HG02798 (cell line): ENCODE results near the gene FZD8.
"Not testable (repeated sequence)": the region's sequence is repeated elsewhere in the genome, so short reads cannot be mapped to it uniquely, and the experiment has no call there.

ENCODE experiments used
- ATAC-seq: cut with Tn5 transposase; IDR thresholded peaks from one replicate; pipeline ENCODE4 v1.9.1; 2021; ENCODE audit warnings: mild to moderate bottlenecking; ENCODE audit not compliant: unreplicated experiment, poor library complexity

FZD8 gene, protein sequence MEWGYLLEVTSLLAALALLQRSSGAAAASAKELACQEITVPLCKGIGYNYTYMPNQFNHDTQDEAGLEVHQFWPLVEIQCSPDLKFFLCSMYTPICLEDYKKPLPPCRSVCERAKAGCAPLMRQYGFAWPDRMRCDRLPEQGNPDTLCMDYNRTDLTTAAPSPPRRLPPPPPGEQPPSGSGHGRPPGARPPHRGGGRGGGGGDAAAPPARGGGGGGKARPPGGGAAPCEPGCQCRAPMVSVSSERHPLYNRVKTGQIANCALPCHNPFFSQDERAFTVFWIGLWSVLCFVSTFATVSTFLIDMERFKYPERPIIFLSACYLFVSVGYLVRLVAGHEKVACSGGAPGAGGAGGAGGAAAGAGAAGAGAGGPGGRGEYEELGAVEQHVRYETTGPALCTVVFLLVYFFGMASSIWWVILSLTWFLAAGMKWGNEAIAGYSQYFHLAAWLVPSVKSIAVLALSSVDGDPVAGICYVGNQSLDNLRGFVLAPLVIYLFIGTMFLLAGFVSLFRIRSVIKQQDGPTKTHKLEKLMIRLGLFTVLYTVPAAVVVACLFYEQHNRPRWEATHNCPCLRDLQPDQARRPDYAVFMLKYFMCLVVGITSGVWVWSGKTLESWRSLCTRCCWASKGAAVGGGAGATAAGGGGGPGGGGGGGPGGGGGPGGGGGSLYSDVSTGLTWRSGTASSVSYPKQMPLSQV

DNA sequence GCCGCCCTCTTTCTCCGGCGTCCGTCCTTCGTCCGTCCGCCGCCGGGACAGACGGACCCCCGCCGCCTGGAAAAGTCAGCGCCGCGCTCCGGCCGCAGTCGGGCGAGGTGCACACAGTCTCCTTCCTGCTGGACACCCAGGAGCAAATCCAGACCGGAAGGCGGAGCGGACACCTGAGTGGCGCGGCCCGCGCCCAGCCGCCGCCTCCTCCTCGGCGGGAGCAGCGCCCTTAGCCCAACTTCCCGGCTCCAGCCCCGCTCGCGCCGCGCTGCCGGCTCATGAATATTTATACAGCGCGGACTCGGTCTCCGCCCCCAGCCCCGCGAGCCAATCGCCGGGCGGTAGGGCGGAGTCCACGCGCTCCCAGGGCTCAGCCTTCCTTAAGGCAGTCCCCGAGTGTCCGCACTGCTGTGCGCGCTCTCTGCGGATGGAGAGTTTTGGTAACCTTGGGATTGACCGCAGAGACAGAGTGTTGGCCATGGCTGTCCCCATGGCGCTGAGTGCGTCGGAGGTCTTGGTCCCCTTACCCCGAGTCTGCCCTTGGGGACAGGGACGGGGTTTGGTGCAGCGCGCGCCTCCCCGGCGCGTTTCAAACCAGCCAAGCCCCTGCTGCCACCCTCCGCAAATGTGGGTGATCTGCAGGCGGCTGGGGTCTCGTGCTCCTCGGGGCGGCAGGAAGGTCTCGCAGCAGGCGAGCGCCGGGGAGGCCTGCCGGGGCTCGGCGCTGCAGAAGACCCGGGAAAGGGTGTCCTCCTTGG is at the start of gene FZD8:
Gene FZD8, minus strand, starts transcription at position 262 of the 758 bp plus-strand sequence. CDS start 867 bp downstream, outside the sequence.
- ATAC-seq: peak; percentile 91

DNA sequence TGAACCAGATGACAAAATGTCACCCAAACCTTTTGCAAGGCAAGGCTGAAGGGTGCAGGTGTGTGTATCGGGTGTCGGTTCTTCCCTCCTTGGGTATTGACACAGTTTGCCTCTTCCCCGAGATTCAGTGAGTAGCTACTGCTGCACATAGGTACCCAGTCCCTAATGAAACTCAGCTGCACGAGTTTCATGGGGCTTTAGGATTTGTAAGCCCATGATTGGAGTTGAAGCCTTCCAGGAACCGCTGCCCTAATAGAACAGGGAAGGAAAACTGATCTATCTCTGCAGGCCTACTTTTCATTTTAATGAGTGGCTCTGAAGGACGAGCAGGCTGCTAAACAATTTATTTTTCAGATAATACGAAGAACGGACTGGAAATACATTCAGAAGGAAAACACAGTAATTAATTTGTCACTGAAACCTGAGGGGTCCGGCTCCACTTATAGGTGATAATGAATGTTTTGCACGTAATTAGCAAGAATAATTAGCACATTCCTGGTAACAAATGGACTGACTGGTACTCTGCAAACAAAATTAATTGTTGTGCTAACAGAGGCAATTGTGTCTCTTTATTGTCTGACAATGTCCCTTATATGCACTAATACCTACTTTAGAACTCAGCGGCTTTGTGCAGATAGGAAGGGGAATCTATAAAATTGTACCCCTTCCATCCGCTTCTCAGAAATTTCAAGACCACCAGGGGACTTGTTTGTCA is 49.6 kb upstream of the FZD8 start:
- no peak for ATAC-seq

DNA sequence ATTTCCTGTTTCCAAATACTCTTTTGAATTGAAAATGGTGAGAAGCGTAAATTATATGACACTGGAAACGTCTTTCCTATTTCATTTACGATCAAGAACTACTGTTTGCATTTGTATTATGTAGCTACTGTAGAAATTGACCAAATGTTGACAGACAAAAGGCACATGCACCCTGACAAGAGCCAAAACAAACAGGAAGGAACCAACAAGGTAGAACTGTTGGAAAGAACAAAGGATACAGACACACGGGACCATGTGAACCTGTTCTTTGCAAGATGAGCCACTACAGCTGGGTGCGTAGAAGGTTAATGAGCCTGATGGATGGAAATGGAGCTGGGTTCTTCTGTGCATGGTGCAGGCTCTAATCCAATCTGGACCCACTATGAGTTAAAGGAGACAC is 48.4 kb upstream of the FZD8 start:
- ATAC-seq: no peak

DNA sequence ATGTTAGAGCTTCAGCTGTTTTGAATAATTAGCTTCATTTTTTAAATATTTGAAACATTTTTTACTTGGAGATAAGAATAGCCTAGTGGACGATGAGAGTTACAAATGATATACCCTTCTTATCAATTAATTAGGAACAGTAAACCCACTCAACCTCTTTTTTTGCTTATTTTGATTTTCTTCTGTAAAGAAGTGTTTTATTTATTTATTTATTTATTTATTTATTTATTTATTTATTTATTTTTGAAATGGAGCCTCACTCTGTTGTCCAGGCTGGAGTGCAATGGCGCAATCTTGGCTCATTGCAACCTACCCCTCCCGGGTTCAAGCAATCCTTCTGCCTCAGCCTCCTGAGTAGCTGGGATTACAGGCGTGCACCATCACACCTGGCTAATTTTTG is 43.8 kb upstream of the FZD8 start:
- ATAC-seq: not testable (repeated sequence)

DNA sequence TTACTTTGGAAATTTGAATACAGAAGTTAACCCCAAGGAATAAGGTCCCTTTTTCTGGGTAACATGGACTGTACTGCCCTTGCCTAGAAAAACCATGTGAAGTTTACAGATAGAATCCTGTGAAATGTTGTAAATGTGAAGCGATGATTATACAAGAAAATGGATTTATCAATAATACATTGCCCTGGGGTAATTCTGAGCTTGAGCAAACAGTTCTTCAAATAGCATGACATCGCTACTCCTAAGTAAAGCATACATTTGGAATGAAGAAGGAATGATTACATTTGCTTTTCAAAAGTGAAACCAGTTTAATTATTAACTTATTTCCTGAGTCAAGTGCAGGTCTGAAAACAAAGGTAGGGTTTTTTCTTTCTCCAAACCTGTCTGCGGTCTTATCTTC is 43.3 kb upstream of the FZD8 start:
- ATAC-seq: no peak

DNA sequence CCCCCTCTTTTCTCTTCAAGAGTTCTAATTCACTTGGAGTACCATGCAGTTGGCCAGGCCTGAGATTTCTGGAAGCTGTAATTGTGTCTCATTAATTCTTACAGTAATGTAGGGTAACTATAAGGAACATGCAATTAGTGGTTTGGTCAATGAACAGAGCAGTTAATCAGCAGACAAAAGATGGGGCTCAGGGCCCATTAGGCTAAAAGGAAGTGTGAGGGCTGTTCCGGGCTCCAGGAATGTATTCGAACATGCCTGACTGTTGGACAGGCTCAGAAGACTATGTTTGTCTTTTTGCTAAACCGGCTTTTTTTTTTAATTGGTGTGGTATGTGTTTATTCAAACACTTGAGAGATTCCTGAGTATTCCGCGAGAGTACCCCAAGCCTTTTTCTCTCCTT is 42.5 kb upstream of the FZD8 start:
- no peak for ATAC-seq

DNA sequence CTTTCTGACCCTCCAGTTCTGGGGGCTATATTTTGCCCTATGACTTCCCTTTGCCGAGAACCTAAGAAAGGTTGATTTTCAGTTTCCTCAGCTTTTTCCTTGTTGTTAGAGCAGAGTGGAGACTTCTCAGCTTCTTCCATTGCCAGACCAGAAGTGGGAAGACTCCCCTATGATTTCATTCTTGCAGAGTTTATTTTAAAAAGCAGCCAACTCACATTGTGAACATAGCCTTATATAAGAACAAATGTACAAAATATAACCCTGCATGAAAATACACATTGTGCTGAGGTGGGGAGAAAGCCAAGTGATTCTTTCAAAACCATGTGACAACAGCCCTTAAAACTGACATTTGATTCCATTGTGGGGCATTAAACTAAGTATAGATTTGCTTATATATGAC is 33.8 kb upstream of the FZD8 start:
- no peak for ATAC-seq

DNA sequence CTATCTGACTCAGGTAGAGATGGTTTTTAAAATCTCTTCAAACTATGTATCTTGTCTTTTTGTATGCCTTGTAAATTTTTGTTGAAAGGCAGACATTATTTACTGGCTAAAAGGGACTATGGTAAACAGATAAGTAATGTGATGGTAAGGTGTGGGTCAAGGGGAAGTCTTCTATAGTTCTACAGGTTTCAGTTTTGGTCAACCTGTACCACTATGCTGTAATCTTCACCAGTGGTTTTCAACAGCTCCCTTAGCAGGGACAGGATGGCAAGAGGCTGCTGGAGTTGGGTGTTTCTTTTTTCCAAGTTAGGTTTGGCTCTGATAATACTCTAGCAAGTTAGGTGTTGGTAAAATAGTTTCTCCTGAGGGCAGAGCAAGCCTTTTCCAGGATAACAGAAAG is 32.7 kb upstream of the FZD8 start:
- no peak for ATAC-seq

DNA sequence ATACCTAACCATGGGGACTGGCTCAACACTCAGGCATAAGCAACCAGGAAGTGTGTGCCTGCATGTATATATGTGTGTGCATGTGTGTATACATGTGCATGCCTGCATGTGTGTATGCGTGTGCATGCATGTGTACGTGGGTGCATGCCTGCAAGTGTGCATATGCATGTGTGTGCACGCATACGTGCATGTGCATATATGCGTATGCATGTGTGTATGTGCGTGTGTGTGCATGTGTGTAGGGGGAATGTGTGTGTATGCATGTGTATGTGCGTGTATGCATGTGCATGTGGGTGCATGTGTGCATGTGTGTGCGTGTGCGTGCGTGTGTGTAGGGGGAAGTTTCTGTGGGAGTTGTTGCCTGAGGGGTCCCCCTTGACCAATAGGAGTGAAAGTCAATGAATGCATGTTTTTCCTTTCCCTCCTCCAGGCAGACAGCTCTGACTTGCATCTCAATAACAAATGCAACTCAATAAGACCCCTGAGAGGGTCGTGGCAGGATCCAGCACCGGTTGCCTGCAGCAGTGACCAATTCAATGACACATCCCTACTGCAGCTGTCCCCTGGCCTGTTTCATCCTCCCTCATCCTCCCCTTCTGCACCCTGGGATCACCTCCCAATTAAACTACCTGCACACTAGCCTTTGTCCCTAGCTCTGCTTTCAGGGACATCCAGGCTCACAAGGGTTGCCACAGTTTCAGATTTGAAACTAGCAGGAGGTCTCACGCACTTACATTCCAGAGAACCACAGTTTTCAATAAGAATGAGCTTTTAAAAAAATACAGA is 27.0 kb upstream of the FZD8 start:
- ATAC-seq: no peak

DNA sequence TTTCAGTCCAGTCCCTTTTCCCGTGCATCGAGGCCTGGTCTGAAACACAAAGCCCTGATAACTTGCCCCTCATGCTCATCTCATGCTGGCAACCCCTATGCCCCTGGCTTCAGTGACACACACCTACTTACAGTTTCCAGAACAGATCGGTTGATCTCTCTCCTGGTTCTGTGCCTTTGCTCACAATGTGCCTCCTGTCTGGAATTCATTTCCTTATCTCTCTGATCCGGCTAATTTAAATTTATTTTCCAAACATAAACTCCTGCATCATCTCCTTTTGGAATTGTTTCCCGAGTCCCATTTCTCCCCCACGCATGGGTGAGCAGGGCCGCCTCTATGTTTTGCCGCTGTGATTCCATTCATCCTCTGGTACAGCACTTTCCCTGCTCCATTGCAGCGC is 25.9 kb upstream of the FZD8 start:
- ATAC-seq: no peak

DNA sequence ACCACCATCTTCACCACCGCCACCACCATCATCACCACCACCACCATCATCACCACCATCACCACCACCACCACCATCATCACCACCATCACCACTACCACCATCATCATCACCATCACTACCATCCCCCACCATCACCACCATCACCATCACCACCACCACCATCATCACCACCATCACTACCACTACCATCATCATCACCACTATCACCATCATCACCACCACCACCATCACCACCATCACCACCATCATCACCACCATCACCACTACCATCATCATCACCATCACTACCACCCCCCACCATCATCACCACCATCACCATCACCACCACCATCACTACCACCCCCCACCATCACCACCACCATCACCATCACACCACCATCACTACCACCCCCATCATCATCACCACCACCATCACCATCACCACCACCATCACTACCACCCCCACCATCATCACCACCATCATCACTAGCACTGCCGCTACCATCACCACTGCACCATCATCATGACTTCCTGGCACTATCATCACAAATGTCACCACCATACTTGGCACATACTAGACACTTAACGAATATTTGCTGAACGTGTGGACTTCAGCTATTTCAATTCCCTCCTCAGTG is 25.3 kb upstream of the FZD8 start:
- ATAC-seq: no peak

DNA sequence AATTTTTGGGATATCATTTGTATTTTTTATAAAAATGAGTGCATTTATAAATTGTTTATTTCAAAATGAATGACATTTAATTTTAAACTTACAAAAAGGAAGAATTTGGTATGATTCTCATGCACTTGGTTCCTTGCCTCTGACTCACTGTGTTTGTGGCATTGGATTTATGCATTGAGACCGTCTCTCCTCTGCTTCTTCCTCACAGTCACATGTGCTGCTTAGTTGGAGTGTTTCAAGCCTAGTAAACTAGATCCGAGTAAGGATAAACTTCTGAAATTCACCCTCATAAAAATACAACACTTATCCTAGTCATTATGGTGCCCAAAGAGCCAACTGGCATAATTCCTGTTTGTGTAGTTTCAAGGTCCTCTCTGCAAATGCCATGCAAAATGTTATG is 19.1 kb upstream of the FZD8 start:
- no peak for ATAC-seq

DNA sequence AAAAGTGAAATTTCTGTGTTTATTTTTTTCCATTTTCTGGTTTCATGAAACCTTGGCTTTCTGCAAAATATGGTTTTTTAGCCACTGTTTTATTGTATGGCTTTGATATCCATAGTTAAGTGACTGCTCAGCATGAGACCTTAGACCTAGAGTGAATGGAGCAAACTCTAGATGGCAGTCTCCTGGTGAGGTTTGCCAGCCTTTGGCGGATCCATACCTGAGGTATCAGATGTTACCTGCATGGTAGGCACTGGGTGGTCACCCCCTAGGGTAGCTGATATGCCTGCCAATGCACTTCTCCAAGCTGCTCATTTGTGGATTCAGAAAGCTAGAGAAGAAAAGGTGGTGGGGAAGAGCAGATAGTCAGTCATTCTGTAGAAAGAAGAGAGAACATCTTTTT is 17.4 kb upstream of the FZD8 start:
- no peak for ATAC-seq

DNA sequence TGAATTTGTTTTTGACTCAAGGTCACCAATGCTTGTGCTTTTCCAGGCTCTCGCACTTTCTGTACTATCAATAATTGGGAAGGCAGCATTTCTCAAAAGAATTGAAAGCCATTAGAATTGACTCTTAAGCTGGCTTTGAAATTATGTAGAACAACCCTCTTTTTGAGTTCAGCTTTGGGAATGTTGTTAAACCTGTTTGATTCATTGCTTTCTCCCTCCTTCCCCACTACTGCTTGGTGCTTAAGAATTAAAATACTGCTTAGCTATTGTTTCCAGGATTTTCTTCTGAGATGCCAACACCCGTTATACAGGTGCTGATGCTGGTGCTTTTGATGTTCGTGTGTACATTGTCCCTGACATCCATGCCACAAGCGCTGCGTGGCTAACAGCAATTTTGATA is 15.5 kb upstream of the FZD8 start:
- ATAC-seq: no peak

DNA sequence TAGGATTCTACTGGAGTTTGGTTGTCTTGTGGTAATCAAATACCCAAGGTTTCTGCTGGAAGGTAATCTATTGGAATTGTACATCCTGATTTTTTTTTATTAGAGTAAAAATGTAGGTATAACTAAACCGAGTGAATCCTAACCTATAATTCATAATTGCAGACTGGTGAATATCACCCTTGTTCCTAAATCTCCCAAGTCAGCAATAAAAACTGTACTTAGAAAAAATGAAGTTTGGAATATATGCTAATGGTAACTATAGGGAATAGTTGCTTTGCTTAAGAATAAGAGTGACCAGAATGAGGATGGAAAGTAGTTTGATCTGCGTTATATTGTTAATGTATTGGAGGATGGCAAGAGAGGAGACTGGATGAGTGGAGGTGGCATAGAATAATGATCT is 10.7 kb upstream of the FZD8 start:
- ATAC-seq: no peak

DNA sequence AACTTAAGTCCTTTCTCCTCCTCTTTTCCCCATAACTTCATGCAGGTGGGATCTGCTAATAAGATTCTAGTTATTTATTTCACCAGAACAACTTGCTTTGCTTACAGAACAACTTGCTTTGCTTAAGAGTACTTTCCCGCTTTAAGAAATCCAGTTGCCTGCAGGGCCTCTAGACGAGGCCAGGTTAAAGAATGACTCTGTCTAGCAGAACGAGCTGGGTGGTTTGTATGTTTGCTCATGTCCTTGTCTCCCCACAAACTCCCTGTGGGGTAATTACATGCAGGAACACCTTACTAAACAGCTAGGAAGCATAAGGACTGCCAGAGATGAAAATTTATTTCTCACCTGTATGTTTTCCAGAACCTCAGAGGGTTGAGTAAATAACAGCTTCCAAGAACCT is 8.8 kb upstream of the FZD8 start:
- ATAC-seq: no peak

DNA sequence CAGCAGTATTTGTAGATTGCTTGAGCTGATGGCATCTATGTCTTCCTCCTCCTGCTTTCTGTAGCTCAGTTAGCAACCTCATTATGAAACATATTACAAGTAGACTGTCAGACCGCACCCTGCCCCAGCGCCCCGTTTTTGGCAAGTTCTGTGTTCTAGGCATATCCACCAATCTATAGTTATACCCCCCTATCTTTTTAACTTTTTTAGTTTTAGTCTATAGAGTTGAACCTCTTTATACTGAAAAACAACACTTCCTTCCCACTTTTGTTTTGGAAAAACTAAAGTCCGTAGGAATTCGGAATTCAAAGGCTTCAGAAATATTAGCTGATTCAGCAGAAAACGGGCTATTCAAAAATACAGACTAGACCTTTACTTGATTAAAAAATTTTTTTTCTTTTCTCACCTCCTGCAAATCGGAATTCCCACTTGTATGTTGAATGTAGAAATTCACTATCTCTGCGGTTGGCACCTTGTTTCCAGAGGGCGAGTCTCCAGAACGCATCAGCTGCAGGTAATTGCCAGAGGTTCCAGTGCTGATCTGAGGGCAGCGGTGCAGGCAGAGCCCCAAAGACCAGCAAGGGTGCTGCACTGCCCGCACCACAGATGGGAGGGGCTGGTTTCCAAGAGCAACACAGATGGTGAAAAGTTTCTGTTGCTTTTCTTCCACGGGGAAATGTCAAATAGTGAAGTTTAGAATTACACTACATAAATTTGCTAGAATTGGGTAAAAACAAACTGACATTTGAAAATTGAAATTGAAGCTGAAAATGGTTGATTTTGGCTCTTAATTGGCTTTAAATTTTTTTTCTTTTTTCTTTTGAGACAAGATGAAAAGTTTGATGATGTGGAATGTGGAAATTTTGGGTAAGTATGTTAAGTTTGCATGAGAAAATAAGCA is 2.2 kb upstream of the FZD8 start:
- no peak for ATAC-seq
